Hematopoietic multipotent progenitor cell treated with erythropoietin and hydrocortisone succinate and interleukin-3 and kit ligand, for 17 days (in vitro differentiated cells): ENCODE measurements around the gene PARP6.

Source experiments
- DNase-seq: peaks from one replicate; pipeline ENCODE4 v3.0.0-alpha.2; 2015; ENCODE audit warnings: low spot score

Gene PARP6

DNA sequence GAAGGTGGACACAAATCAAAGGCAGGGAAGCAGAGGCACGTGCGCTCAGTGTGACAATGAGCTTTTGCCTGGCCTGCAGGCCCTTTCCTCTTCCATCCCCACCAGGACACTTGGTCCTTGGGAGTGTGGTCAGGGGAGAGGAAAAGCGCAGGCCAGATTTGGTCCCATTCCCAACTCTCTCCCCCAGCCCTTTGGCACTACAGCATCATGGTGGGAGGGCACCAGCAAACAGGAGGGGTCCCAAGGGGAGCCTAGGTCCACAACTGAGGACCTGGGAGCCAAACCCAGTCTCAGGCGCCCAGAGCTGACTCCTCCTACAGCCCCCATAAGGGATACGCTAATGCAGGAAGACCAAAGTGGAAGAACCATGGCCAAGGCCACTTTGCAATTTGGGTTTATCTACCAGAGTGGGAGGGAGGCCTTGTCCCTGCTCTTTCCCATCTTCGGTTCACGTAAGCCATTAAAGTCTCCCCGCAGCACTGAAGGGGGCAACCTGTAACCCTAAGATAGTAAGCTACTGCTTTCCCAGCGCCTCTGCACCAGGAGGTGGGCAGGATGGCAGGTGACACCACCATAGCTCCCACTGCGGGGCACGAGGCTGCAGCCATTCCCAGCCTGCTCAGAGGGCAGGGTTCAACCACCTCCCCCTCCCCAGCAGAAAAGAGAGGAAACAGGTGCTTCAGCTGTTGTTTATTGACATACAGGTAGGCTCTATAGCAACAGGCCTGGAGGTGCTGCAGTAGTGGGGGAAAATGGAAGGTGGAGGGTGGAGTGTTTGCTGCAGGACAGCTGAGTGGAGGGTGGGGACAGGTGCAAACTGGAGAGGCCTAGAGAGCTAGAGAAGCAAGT is 73.8 kb downstream of the PARP6 start:
- no peak for DNase-seq

DNA sequence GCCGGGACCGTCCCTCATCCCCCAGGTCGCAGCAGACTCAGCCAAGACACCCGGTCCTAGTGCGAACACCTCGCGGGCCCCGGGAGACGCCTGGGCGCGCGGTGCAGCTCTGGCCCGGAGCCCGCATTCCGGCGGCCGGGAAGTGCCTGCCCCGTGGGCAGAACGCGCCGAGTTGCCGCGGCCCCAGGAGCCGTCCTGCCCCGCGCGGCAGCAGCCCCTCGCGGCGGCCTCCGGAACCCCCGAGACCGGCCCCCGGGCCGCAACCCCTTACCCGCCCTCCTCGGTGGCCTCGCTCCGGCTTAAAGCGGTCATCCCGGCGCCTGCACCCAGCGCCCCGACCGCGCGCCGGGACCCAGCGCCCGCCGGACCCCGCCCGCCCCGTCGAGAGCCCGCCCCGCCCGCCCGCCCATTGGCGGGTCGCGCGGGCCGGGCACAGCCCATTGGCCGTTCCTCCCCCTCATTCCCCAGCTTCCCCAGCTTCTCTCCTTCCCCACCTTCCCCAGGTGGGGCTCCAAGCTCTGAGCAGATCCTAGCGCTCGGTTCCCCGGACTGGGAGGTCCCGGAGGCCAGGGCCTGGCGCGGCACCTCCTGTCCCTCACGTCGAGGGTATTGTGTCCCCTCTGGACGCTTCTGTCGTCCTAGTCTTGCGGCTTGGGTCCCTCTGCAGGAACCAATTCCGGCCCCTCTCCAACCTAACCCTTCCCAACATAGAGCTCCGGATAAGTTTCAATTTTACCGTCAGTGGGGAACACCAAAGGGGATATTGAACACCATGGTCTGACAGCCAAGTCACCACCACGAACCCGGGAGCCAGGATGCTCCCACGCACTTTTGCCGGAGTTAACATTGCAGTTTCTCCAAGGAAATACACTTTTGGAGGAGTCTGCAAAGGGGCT is 74.6 kb downstream of the PARP6 start, which contains the start of gene GRAMD2A:
TSS of gene GRAMD2A (minus strand) at position 328 of the 896 bp plus-strand sequence.
- no peak for DNase-seq

DNA sequence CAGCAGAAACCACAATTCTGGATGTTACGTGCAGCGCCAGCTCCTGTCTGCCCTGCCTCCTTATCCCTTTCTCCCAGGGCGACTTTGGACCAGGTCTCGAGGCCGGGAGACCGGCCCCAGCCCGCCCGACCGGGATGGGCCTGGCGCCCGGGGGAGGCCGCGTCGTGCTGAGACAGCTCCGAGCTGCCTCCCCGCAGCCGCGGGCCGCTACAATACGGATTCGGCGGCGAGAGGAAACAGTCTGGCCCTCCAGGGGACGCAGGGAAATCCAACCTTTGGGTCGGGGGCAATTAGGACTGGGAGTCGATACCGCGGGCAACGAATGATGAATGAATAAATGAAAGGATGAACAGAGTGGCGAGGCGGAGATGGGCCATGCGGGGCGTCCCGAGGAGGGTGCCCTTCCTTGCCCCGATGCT is 75.3 kb downstream of the PARP6 start:
- DNase-seq, result no peak

DNA sequence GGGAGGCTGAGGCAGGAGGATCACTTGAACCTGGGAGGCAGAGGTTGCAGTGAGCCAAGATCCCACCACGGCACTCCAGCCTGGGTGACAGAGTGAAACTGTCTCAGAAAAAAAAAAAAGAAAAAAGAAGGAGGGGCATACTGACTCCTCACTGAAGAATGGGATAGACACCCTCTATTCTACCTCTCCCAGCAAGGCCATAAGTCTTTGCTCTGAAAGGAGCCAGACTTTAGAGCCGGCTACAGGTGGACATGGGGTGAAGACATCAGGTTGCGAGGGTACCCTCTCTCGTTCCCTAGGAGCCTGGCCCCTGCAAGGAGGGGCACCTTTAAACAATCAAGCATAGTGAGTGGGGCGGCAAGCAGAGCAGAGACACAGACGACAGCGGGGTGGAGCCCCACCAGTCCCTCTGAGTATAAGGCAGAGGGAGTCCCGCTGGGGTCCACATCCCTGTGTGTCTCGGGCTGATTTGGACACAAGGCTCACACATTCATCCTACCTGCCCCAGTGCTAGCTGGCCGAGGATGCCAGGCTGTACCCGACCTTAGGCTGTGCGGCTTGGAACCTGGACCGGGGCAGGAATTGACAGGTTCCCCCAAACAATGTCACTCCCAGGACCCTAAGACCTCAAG is 75.8 kb downstream of the PARP6 start:
- no peak for DNase-seq

DNA sequence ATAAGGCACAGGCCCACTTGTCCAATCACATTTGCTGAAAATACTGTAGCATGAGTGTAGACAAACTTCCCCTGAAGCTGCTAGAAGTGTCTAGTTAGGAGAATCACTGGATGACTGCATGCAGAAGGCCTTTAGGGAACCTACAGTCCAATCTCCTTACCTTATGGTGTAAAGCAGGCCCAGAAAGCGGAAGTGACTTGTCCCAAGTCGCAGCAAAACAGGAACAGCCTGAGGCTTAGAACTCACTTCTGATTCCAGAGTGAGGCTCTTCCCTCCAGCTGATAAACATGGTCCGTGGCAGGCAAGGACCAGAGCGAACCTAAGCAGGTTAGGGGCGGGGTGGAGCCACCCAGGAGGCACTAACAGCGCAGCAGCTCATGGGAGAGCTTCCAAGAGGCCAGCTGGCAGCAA is 77.2 kb downstream of the PARP6 start:
- no peak for DNase-seq

DNA sequence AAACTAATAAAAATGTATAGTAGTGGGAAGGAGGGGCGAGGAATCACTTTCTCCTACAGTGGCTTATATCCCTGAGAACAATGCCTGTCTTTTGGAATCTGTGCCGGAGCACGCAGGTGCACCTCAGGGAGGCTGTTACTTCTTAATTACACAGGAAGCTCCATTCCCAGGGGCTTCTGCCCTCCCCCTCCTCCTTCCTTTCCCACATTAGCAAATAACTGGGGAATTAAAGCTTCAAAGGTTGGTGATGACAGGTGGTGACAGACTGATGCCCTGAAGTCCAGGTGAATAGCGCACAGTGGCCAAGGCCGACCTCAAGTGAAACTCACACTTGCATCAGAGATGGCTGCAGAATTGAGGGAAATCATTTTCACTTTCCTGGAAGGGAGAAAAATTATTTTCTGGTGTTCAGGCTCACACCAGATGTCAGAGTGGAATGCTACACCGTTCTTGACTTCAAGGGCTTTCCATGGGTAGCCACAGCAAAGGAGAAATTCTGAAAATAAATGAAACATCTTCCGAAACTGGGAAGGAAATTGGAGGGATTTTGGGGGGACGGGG is 78.4 kb downstream of the PARP6 start:
- no peak for DNase-seq

DNA sequence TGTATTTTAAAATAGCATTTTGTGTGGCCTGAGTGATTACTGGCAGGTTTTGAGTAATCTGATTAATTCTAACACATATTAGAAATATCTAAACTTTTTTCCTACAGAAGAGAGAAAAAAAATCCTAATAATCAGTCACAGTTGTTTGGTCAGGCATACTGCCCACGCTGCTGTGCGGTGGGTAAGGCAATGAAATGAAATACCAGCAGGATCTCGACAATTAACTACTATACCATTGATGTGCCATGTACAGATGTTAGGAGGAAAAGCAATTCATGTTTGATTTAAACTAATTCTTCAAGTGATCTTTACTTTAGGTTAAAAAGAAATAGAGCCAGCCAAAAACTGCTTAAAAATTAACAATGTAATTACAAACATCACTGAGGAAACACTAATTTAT is 79.9 kb downstream of the PARP6 start:
- DNase-seq, result no peak
